Measurements from ENCODE around the gene MINDY2. TPM values are rescaled to one million over a fixed set of nuclear protein-coding genes. Genes with fewer than 3 reads are reported as not detected.

MINDY2 gene
- total RNA-seq, 1 donor from 2014 or later, result 19.4 TPM

DNA sequence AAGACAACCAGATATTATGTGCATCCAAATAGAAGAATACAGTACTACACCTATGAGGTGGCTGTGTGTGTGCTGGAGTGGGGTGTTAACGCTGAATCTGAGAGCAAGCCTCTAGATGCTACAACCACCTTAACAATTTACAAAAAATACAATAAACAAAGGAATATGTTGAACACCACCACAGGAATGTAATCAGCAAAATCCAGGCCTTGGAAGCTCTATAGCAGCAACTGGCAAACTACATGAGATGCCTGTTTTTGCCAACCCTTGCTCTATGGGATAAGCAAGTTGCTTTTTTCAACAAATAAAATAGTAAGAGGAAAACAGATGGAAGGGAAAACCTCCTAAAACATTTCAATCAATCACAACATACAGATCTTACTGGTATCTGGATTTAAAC lies 138.5 kb downstream of the MINDY2 start:
- Mint-ChIP-seq H3K36me3 (ENCODE audit: low read depth) (peaks cover 17% of the 10 kb centered on the region), H3K4me3 (ENCODE audit: unreplicated experiment) (no peak overlapping the region), H3K27ac (ENCODE audit: unreplicated experiment) (no peak overlapping the region), H3K4me1 (ENCODE audit: low read depth) (peaks cover 3% of the 10 kb centered on the region), H3K9me3 (ENCODE audit: low read depth) (no peaks in the 10 kb centered on the region), H3K27me3 (ENCODE audit: low read depth) (no peaks in the 10 kb centered on the region)
- TF ChIP-seq, protein P1, sequence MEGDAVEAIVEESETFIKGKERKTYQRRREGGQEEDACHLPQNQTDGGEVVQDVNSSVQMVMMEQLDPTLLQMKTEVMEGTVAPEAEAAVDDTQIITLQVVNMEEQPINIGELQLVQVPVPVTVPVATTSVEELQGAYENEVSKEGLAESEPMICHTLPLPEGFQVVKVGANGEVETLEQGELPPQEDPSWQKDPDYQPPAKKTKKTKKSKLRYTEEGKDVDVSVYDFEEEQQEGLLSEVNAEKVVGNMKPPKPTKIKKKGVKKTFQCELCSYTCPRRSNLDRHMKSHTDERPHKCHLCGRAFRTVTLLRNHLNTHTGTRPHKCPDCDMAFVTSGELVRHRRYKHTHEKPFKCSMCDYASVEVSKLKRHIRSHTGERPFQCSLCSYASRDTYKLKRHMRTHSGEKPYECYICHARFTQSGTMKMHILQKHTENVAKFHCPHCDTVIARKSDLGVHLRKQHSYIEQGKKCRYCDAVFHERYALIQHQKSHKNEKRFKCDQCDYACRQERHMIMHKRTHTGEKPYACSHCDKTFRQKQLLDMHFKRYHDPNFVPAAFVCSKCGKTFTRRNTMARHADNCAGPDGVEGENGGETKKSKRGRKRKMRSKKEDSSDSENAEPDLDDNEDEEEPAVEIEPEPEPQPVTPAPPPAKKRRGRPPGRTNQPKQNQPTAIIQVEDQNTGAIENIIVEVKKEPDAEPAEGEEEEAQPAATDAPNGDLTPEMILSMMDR (IDR thresholded peaks at IDR 0.05), result no peak
- no peak for DNase-seq (ENCODE audit: low spot score)

DNA sequence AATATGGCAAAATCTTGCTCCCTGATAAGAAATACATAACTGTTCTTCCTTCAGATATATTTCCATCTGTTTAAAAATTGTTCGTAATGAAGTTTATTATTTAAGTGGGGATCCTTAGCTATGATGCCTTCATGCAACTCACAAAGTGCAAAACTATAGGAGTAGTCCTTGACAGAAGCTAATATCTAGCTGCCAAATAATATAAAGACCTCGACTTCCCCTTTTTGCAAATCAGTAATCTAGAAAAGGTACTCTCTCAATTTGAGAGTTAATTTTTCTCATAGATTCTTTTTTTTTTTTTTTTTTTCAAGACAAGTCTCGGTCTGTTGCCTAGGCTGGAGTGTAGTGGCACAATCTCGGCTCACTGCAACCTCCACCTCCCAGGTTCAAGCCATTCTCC lies 139.4 kb downstream of the MINDY2 start:
- peaks cover 18% of the 10 kb centered on the region for H3K36me3 Mint-ChIP-seq (ENCODE audit: low read depth)
- TF ChIP-seq, protein P1 (IDR thresholded peaks at IDR 0.05), result no peak
- DNase-seq (ENCODE audit: low spot score), result no peak
- no peak overlapping the region for H3K27ac Mint-ChIP-seq (ENCODE audit: unreplicated experiment)
- peaks cover 6% of the 10 kb centered on the region for H3K4me1 Mint-ChIP-seq (ENCODE audit: low read depth)
- no peaks in the 10 kb centered on the region for H3K9me3 Mint-ChIP-seq (ENCODE audit: low read depth)
- H3K27me3 Mint-ChIP-seq (ENCODE audit: low read depth), result no peaks in the 10 kb centered on the region
- H3K4me3 Mint-ChIP-seq (ENCODE audit: unreplicated experiment), result no peak overlapping the region

Other genes with a start within 250 kb of the MINDY2 start
- 147 to 181 TPM (median 148 TPM) in 3 replicates for gene ADAM10, start 21.6 kb upstream of the MINDY2 start, total RNA-seq
- 53.9 to 71.7 TPM (median 70.4 TPM) in 3 replicates for gene SLTM, start 162.4 kb downstream of the MINDY2 start, total RNA-seq
- gene RNF111, start 216.4 kb downstream of the MINDY2 start, total RNA-seq, result 25.8 to 31.1 TPM (median 27.1 TPM) in 3 replicates

Data from chondrocyte (in vitro differentiated cells).